Neural progenitor cell (in vitro differentiated cells): Measurements from ENCODE around the gene GNAZ. TPM values are rescaled to one million over a fixed set of nuclear protein-coding genes. Genes with fewer than 3 reads are reported as not detected.

Source experiments
- DNase-seq: peaks from one replicate; pipeline ENCODE4 v3.0.0-alpha.2; 2016; ENCODE audit warnings: low spot score
- H2AFZ ChIP-seq: fragments of 200-600 bp; sonication (generic); replicated peaks from 2 replicates; pipeline ENCODE4 v1.6.1; 2016; ENCODE audit warnings: antibody characterized with exemption
- H3F3A ChIP-seq: fragments of 200-600 bp; sonication (generic); 2 replicates; pipeline ENCODE4 v1.6.1; 2016; ENCODE audit warnings: antibody characterized with exemption, low read depth
- H3K27ac ChIP-seq: fragments of 200-600 bp; sonication (generic); 2 replicates; pipeline ENCODE4 v1.5.1; 2016; ENCODE audit warnings: mild to moderate bottlenecking
- H3K27me3 ChIP-seq: fragments of 200-600 bp; sonication (generic); 2 replicates; pipeline ENCODE4 v1.6.1; 2016; ENCODE audit warnings: mild to moderate bottlenecking, moderate library complexity
- H3K36me3 ChIP-seq: fragments of 200-600 bp; sonication (generic); 2 replicates; pipeline ENCODE4 v1.5.1; 2016
- H3K4me1 ChIP-seq: fragments of 200-600 bp; sonication (generic); 2 replicates; pipeline ENCODE4 v1.6.1; 2016; ENCODE audit warnings: mixed run types
- H3K4me2 ChIP-seq: fragments of 200-600 bp; sonication (generic); 2 replicates; pipeline ENCODE4 v1.6.1; 2016
- H3K4me3 ChIP-seq: fragments of 200-600 bp; sonication (generic); 2 replicates; pipeline ENCODE4 v1.5.1; 2016
- H3K79me2 ChIP-seq: fragments of 200-600 bp; sonication (generic); 2 replicates; pipeline ENCODE4 v1.6.1; 2016; ENCODE audit warnings: low read depth
- H3K9ac ChIP-seq: fragments of 200-600 bp; sonication (generic); 2 replicates; pipeline ENCODE4 v1.6.1; 2016
- H3K9me3 ChIP-seq: fragments of 200-600 bp; sonication (generic); 2 replicates; pipeline ENCODE4 v1.5.1; 2016; ENCODE audit warnings: low read depth
- H4K20me1 ChIP-seq: fragments of 200-600 bp; sonication (generic); 2 replicates; pipeline ENCODE4 v1.6.1; 2016; ENCODE audit warnings: low read depth
- H3K27ac Mint-ChIP-seq: 3 replicates; pipeline ENCODE4 v1.8.0; 2021; ENCODE audit warnings: mixed read lengths
- H3K27me3 Mint-ChIP-seq: 2 replicates; pipeline ENCODE4 v1.8.0; 2022; ENCODE audit warnings: low read depth, mild to moderate bottlenecking, inconsistent platforms, moderate library complexity, mixed read lengths; ENCODE audit not compliant: insufficient read depth
- H3K36me3 Mint-ChIP-seq: 3 replicates; pipeline ENCODE4 v1.8.0; 2021; ENCODE audit warnings: mixed read lengths
- H3K4me1 Mint-ChIP-seq: 3 replicates; pipeline ENCODE4 v1.8.0; 2021; ENCODE audit warnings: mixed read lengths
- H3K4me3 Mint-ChIP-seq: 3 replicates; pipeline ENCODE4 v1.8.0; 2021; ENCODE audit warnings: mild to moderate bottlenecking, moderate library complexity, mixed read lengths
- H3K9me3 Mint-ChIP-seq: 3 replicates; pipeline ENCODE4 v1.8.0; 2020; ENCODE audit warnings: mixed read lengths
- CTCF ChIP-seq: fragments of 200-600 bp; sonication (generic); IDR thresholded peaks from 2 replicates; pipeline ENCODE4 v1.5.1; 2017; ENCODE audit warnings: antibody characterized with exemption, mild to moderate bottlenecking
- EZH2 ChIP-seq: fragments of 200-600 bp; sonication (generic); IDR thresholded peaks from 2 replicates; pipeline ENCODE4 v1.6.1; 2017; ENCODE audit warnings: antibody characterized with exemption, mild to moderate bottlenecking, moderate library complexity
- EZH2phosphoT487 ChIP-seq: fragments of 200-600 bp; sonication (generic); IDR thresholded peaks from 2 replicates; pipeline ENCODE4 v1.6.1; 2017; ENCODE audit warnings: antibody characterized with exemption
- total RNA-seq: library from RNA; depleted of rRNA; stranded (reverse); fragments of >200 nt; gene quantifications from 2 replicates; pipeline ENCODE4 v1.2.3, GENCODE V29; 2015; ENCODE audit warnings: low replicate concordance

The GNAZ gene
- total RNA-seq, 1 donor from 2014 or later = 16.5 TPM

GRCh38 chr22:23090457-23090835, 20.1 kb downstream of the GNAZ start:
- no peak for TF ChIP-seq EZH2
- TF ChIP-seq CTCF = no peak
- TF ChIP-seq EZH2phosphoT487 = no peak
- Mint-ChIP-seq H3K27me3 (peaks cover 2% of the 10 kb centered on the region), H3K36me3 (no peaks in the 10 kb centered on the region), H3K9me3 (no peaks in the 10 kb centered on the region), H3K4me1 (peaks cover 54% of the 10 kb centered on the region), H3K27ac (no peak overlapping the region), H3K4me3 (no peak overlapping the region)
- H3K4me2 ChIP-seq = no peak overlapping the region
- no peak overlapping the region for H2AFZ ChIP-seq
- no peaks in the 10 kb centered on the region for H3K36me3 ChIP-seq
- H3K4me1 ChIP-seq = peaks cover 21% of the 10 kb centered on the region
- H3K79me2 ChIP-seq = peaks cover 4% of the 10 kb centered on the region
- peaks cover 3% of the 10 kb centered on the region for H3F3A ChIP-seq
- no peak for DNase-seq
- no peaks in the 10 kb centered on the region for H3K27me3 ChIP-seq
- H3K9ac ChIP-seq = no peak overlapping the region
- H4K20me1 ChIP-seq = peaks cover 84% of the 10 kb centered on the region
- no peak overlapping the region for H3K4me3 ChIP-seq
- H3K27ac ChIP-seq = no peak overlapping the region
- no peaks in the 10 kb centered on the region for H3K9me3 ChIP-seq

GRCh38 chr22:23091760-23092159, 21.4 kb downstream of the GNAZ start:
- Histone ChIP-seq H2AFZ (no peak overlapping the region), H3K36me3 (no peaks in the 10 kb centered on the region), H3F3A (no peaks in the 10 kb centered on the region), H3K27me3 (no peaks in the 10 kb centered on the region), H4K20me1 (peaks cover 83% of the 10 kb centered on the region), H3K27ac (no peak overlapping the region), H3K4me2 (no peak overlapping the region), H3K79me2 (peaks cover 4% of the 10 kb centered on the region), H3K9ac (no peak overlapping the region), H3K4me3 (no peak overlapping the region), H3K4me1 (peaks cover 10% of the 10 kb centered on the region), H3K9me3 (no peaks in the 10 kb centered on the region)
- TF ChIP-seq EZH2 (no peak), CTCF (no peak), EZH2phosphoT487 (no peak)
- H3K9me3 Mint-ChIP-seq = no peaks in the 10 kb centered on the region
- H3K4me3 Mint-ChIP-seq = no peak overlapping the region
- no peaks in the 10 kb centered on the region for H3K27me3 Mint-ChIP-seq
- H3K4me1 Mint-ChIP-seq = peaks cover 55% of the 10 kb centered on the region
- peaks cover 6% of the 10 kb centered on the region for H3K36me3 Mint-ChIP-seq
- no peak overlapping the region for H3K27ac Mint-ChIP-seq
- no peak for DNase-seq

GRCh38 chr22:23092217-23092955, 22.1 kb downstream of the GNAZ start:
- TF ChIP-seq EZH2phosphoT487 = no peak
- TF ChIP-seq CTCF = no peak
- TF ChIP-seq EZH2 = no peak
- Histone ChIP-seq H4K20me1 (peaks cover 83% of the 10 kb centered on the region), H3K9ac (no peak overlapping the region), H3K27me3 (no peaks in the 10 kb centered on the region), H2AFZ (no peak overlapping the region), H3K79me2 (peaks cover 4% of the 10 kb centered on the region), H3K4me2 (no peak overlapping the region), H3K4me3 (no peak overlapping the region), H3F3A (no peaks in the 10 kb centered on the region), H3K4me1 (peaks cover 10% of the 10 kb centered on the region), H3K27ac (no peak overlapping the region), H3K9me3 (no peaks in the 10 kb centered on the region), H3K36me3 (no peaks in the 10 kb centered on the region)
- Mint-ChIP-seq H3K4me1 (peaks cover 52% of the 10 kb centered on the region), H3K27me3 (no peaks in the 10 kb centered on the region), H3K36me3 (peaks cover 7% of the 10 kb centered on the region), H3K4me3 (no peak overlapping the region), H3K27ac (no peak overlapping the region), H3K9me3 (no peaks in the 10 kb centered on the region)
- no peak for DNase-seq
